SU-DHL-6 (cell line): ENCODE data around the gene RFTN2.

ENCODE experiments used
- EZH2phosphoT487 ChIP-seq: fragments of 200-600 bp; sonication (generic), shearing (Covaris generic); conservative IDR thresholded peaks from 2 replicates; pipeline ENCODE4 v1.6.1; 2018; ENCODE audit warnings: mild to moderate bottlenecking, antibody characterized with exemption, low read length, moderate library complexity, mixed read lengths
- TF ChIP-seq, protein P1 (sequence below): fragments of 200-600 bp; sonication (generic); IDR thresholded peaks from one replicate; pipeline ENCODE4 v1.5.1; 2017; ENCODE audit warnings: antibody characterized with exemption, mild to moderate bottlenecking, low read length, moderate library complexity; ENCODE audit not compliant: insufficient read depth, poor library complexity, severe bottlenecking

DNA sequence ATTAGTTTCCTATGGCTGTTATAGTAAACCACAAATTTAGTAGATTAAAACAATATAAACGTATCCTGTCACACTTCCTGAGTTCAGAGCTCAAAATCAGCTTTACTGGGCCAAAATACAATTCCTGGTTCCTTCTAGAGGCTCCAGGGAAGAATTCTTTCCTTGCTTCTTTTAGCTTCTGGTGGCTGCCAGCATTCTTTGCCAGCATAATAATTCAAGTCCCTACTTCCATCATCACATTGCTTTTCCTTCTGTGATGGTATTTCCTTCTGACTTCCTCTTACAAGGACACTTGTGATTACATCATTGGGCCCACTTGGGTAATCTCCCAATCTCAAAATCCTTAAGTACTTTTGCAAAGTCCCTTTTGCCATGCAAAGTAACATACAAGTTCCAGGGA, 118.9 kb downstream of the RFTN2 start:
- no peak for TF ChIP-seq EZH2phosphoT487
- TF ChIP-seq, protein P1, sequence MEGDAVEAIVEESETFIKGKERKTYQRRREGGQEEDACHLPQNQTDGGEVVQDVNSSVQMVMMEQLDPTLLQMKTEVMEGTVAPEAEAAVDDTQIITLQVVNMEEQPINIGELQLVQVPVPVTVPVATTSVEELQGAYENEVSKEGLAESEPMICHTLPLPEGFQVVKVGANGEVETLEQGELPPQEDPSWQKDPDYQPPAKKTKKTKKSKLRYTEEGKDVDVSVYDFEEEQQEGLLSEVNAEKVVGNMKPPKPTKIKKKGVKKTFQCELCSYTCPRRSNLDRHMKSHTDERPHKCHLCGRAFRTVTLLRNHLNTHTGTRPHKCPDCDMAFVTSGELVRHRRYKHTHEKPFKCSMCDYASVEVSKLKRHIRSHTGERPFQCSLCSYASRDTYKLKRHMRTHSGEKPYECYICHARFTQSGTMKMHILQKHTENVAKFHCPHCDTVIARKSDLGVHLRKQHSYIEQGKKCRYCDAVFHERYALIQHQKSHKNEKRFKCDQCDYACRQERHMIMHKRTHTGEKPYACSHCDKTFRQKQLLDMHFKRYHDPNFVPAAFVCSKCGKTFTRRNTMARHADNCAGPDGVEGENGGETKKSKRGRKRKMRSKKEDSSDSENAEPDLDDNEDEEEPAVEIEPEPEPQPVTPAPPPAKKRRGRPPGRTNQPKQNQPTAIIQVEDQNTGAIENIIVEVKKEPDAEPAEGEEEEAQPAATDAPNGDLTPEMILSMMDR = no peak
